Activated T-helper 17 cell treated with anti-CD3 and anti-CD28 coated beads, Interleukin-2, amount 50 U/mL, for 72 hours (primary cell): Measurements from ENCODE around the gene TTC12. TPM values are rescaled to one million over a fixed set of nuclear protein-coding genes. Genes with fewer than 3 reads are reported as not detected.

Experiments used
- ATAC-seq: fragments of 150-1000 bp; cut with Tn5 transposase; replicated peaks from 2 replicates; pipeline ENCODE4 v1.10.0; 2021; ENCODE audit warnings: mild to moderate bottlenecking, moderate library complexity
- H3K27ac Mint-ChIP-seq: one replicate; pipeline ENCODE4 v1.8.0; 2022; ENCODE audit warnings: mixed read lengths
- H3K27me3 Mint-ChIP-seq: one replicate; pipeline ENCODE4 v1.8.0; 2022; ENCODE audit warnings: mixed read lengths
- H3K36me3 Mint-ChIP-seq: one replicate; pipeline ENCODE4 v1.8.0; 2022; ENCODE audit warnings: low read depth, mild to moderate bottlenecking, mixed read lengths
- H3K4me1 Mint-ChIP-seq: one replicate; pipeline ENCODE4 v1.8.0; 2022; ENCODE audit warnings: mixed read lengths
- H3K4me3 Mint-ChIP-seq: one replicate; pipeline ENCODE4 v1.8.0; 2022; ENCODE audit warnings: mild to moderate bottlenecking, mixed read lengths
- H3K9me3 Mint-ChIP-seq: one replicate; pipeline ENCODE4 v1.8.0; 2022; ENCODE audit warnings: mixed read lengths
- total RNA-seq, 2 donors: library from RNA; stranded (reverse); gene quantifications; one replicate each; pipeline ENCODE4 v1.2.3, GENCODE V29; 2022

The TTC12 gene
- total RNA-seq, 2 donors from 2014 or later: 8.5 to 9.8 TPM

DNA sequence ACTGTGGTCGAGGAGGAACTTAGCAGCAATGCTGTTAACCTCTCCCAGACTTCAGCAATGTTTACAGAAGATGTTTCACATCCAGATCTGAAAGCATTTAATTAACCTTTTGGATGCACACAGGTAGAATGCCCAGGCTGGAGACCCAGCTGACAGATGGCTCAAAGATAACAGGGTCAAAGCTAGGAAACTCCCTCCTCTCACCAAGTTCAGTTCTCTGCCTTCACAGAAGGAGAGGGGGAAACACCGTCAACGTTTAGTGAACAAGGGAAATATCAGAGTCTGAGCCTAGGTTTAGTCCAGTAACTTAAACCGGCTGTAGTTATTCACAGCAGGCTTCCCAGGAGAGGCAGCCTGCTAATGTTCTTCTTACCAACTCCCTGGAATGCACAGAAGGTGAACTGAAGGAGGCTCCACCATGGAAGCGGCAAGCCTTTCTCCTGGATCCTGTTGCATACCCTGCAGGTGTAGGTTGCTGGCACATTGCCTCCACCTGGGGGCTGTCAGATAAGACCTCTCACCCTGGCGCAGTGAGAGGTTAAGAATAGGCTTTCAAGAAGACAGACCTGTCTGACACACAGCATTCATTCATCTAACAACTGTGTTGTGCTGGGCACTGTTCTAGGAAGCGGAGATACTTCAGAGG is 49.7 kb downstream of the TTC12 start:
- Mint-ChIP-seq H3K4me3 (no peak overlapping the region), H3K9me3 (no peaks in the 10 kb centered on the region), H3K27ac (no peak overlapping the region), H3K36me3 (peaks cover 68% of the 10 kb centered on the region), H3K27me3 (no peaks in the 10 kb centered on the region), H3K4me1 (peaks cover 5% of the 10 kb centered on the region)
- ATAC-seq: no peak

DNA sequence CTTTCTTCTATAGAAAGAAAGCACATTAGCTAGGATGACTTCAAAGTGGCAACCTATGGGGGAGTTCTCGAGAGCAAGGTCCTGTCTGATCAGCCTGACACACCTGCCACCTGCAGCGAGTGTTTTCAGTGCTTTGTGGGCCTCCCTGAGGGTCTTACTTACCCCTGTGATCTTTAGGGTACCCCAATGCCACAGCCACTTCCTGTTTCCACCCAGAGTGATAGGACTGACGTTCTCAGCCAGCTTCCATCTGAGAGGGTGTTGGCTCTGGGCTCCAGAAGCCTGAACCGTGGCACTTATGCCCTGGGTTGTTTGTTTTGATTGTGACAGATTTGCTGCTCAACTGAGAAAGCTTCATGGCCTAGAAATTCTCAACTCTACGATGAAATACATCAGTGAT is 51.5 kb downstream of the TTC12 start:
- ATAC-seq: no peak
- H3K27ac Mint-ChIP-seq: peak overlapping the region; percentile 25
- H3K4me3 Mint-ChIP-seq: no peak overlapping the region
- H3K9me3 Mint-ChIP-seq: no peaks in the 10 kb centered on the region
- H3K27me3 Mint-ChIP-seq: no peaks in the 10 kb centered on the region
- peaks cover 5% of the 10 kb centered on the region for H3K4me1 Mint-ChIP-seq
- H3K36me3 Mint-ChIP-seq: peaks cover 58% of the 10 kb centered on the region

DNA sequence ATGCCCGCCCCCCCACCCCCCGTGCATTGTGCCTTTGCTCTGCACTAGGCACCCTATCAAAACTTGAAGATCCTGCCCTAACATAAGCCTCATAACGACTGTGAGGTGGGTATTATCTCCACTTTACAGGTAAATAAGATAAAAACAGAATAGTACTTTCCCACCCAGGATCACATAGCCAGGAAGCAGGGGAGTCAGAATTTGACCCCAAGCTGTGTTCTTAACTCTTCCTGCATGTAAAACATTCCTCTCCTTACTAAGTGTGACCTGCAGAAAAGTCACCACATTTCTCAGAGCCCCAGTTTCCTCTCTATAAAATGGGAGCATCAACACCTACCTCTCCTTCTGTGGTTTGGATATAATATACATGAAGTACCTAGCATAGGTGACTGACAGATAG is 55.0 kb downstream of the TTC12 start:
- Mint-ChIP-seq H3K27ac (no peak overlapping the region), H3K36me3 (peaks cover 39% of the 10 kb centered on the region), H3K4me1 (no peaks in the 10 kb centered on the region), H3K9me3 (no peaks in the 10 kb centered on the region), H3K27me3 (no peaks in the 10 kb centered on the region), H3K4me3 (no peak overlapping the region)
- ATAC-seq: no peak

DNA sequence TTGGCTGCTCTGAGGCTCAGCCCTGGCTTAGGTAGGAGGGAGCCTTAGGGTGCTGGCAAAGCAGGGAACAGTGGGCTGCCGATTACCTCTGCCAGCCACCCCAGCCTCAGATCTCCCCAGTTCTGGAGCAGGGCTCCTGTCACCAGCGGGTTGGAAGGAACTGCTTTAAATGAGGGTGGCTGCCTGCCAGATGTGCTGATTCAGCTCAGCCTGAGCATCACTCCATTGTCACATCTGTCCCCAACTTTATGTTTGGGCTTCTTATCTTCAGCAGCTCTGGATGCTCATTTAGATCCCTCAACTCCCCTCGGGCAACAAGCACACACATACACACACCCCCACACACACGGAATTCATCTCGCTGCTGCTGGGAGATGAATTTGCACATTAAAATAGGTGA is 56.3 kb downstream of the TTC12 start:
- Mint-ChIP-seq H3K4me1 (no peaks in the 10 kb centered on the region), H3K36me3 (peaks cover 35% of the 10 kb centered on the region), H3K4me3 (no peak overlapping the region), H3K27me3 (no peaks in the 10 kb centered on the region), H3K9me3 (no peaks in the 10 kb centered on the region), H3K27ac (no peak overlapping the region)
- no peak for ATAC-seq

DNA sequence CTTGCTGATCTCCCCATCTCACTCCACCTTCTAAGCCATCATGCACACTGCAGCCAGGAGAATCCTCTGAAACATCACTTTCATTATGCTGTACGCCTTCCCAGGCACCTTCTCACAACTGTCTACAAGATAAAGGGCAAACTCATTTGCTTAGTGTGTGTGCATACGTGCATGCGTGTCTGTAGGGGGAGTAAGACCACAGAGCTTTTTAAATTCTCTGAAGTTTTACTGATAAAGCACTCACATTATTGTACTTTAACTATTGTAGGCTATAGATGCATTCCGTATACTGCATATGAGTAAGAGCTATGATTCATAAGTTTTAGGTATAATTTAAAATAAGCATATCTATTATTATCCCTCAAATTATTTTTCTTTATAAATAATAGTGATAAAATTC is 57.9 kb downstream of the TTC12 start:
- H3K4me3 Mint-ChIP-seq: no peak overlapping the region
- no peaks in the 10 kb centered on the region for H3K9me3 Mint-ChIP-seq
- no peaks in the 10 kb centered on the region for H3K4me1 Mint-ChIP-seq
- H3K27me3 Mint-ChIP-seq: no peaks in the 10 kb centered on the region
- ATAC-seq: no peak
- peaks cover 34% of the 10 kb centered on the region for H3K36me3 Mint-ChIP-seq
- no peak overlapping the region for H3K27ac Mint-ChIP-seq

DNA sequence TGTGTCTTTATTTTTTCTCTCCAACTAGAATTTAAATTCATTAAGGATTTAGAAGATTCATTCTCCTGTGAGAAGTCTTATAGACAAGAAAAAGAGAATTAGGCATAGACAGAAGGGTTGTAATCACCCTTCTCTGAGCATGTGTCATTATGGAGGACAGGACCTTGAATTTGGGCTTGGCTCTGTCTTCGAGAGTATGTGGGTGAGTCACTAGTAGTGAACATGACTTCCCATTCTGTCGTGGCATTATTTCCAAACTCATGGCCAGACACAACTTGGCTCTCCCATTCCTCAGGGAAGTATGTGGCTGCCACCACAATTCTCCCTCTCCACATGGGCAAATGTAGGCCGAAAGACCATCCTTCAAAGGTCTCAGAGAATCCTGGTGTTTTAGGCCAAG is 58.9 kb downstream of the TTC12 start:
- Mint-ChIP-seq H3K4me1 (no peaks in the 10 kb centered on the region), H3K4me3 (no peak overlapping the region), H3K36me3 (peaks cover 28% of the 10 kb centered on the region), H3K9me3 (no peaks in the 10 kb centered on the region), H3K27ac (no peak overlapping the region), H3K27me3 (no peaks in the 10 kb centered on the region)
- no peak for ATAC-seq

DNA sequence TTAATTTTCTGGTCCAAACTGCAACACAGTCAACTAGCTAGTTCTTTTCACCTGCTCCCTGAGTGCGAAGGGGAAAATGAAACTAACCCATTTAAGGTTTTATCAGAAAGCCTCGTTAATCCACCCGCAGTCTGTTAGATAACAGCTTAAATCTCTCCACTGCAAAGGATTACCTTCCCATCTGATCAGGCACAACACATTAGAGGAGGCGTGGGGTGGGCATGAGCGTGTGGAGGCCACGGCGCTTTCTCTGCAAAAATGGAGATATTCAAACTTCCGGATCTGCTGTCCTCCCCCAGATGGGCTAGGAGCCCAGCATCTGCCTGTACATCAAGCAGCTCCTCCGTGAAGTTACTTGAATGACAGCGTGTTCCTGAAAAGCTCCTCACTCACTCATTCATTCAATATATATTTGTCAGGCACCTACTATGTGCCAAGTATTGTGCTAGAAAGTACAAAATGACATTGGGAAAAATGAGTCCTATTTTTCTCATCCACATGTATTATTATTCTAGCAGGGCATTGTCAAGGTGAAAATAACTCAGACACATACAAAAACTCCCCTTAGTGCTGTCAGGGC is 59.7 kb downstream of the TTC12 start:
- no peaks in the 10 kb centered on the region for H3K9me3 Mint-ChIP-seq
- peaks cover 21% of the 10 kb centered on the region for H3K36me3 Mint-ChIP-seq
- ATAC-seq: no peak
- no peak overlapping the region for H3K27ac Mint-ChIP-seq
- H3K4me3 Mint-ChIP-seq: no peak overlapping the region
- no peaks in the 10 kb centered on the region for H3K4me1 Mint-ChIP-seq
- no peaks in the 10 kb centered on the region for H3K27me3 Mint-ChIP-seq

DNA sequence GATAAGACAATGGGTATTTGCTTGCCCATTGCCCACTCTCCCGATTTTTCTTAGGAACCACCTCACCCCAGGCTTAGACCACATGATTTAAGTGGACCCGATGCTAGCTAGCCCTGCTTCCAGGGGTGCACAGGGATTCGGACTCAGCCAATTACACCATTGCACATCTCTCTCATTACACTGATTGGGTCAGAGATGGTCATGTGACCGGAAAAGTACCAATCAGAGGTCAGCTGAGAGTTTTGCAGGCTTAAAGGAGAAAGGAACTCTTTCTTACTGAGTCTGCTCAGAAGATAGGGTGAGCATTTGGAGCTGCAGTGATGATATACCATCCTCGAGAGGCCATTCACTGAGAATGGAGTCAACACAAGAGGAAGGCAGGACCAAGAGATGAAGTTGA is 61.0 kb downstream of the TTC12 start:
- ATAC-seq: no peak
- Mint-ChIP-seq H3K4me1 (no peaks in the 10 kb centered on the region), H3K4me3 (no peak overlapping the region), H3K27ac (no peak overlapping the region), H3K9me3 (no peaks in the 10 kb centered on the region), H3K27me3 (no peaks in the 10 kb centered on the region), H3K36me3 (peaks cover 16% of the 10 kb centered on the region)

DNA sequence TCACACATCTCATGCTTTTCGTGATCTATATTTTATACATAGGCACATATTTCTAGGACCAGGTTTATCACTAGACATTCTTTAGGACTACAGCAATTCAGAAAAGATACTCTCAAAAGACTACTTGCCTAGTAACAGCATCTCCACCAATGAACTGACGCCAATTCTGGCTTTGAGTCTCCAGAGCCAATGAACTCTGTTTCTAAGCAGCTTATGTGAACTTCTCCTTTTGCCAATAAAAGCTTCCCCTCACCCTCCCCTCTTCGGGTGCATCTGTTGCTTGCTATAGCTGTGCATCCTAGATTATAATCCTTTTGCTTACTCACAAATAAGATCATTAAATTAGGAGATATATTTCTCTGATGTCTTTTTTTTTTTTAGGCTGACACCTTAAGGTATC is 61.8 kb downstream of the TTC12 start:
- no peaks in the 10 kb centered on the region for H3K4me1 Mint-ChIP-seq

DNA sequence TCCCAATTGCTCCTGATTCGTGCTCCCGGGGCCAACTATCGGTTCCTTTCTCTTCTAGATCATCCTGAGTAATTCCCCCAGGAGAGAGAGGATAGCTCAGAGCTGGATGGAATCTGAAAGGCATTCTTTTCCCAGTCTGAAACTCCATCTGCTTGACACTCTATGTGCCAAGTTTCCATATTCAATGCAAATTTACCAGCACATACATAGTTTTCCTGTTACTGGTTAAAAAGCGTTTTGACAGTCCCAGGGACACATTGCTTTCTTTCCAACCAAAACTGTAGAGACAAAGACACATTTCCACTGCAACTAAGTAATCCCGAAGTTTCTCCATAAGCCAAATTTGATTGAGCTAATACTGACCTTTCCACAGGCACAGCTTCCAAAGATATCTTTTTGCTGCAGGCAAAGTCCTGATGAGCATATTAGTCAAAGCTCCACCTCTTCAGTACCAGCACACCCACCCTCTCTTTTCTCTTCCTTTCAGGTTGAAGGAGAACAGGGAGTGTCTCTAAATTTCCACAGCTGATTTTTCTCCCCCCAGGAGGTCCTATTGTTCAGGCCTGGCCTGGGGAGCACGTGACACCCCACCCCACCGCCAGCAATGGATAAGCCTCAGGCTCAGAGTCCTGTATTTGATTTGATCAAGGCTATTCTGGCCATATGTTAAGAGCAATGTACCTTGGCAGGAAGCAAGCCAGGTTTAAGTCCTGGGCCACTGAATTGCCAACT is 63.5 kb downstream of the TTC12 start:
- Mint-ChIP-seq H3K27me3 (no peaks in the 10 kb centered on the region), H3K4me3 (no peak overlapping the region), H3K4me1 (no peaks in the 10 kb centered on the region), H3K9me3 (no peaks in the 10 kb centered on the region), H3K36me3 (peaks cover 14% of the 10 kb centered on the region), H3K27ac (no peak overlapping the region)
- no peak for ATAC-seq

More for the DNA sequence above, 61.8 kb downstream of the TTC12 start:
- H3K4me3 Mint-ChIP-seq: no peak overlapping the region
- peaks cover 21% of the 10 kb centered on the region for H3K36me3 Mint-ChIP-seq
- no peaks in the 10 kb centered on the region for H3K9me3 Mint-ChIP-seq
- H3K27me3 Mint-ChIP-seq: no peaks in the 10 kb centered on the region
- H3K27ac Mint-ChIP-seq: no peak overlapping the region
- no peak for ATAC-seq

DNA sequence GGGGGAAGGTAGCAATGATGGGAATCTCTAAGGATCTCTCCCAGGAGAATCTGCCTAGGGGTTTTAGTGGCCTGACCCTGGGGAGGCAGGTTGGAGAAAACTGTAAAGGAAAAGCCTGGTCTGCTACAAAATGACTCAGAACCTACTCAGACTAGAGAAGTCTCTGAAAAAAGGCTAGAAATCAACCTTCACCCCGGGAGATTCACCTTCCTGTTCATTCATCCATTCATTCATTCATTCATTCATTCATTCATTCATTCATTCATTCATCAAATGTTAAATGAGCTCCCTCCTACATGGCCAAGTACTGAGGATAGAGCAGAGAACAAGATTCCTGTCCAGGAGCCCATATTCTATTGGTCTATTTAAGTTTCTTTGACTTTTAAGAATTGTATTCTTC is 64.3 kb downstream of the TTC12 start:
- Mint-ChIP-seq H3K36me3 (peaks cover 8% of the 10 kb centered on the region), H3K4me3 (no peak overlapping the region), H3K9me3 (no peaks in the 10 kb centered on the region), H3K4me1 (no peaks in the 10 kb centered on the region), H3K27ac (no peak overlapping the region), H3K27me3 (no peaks in the 10 kb centered on the region)
- no peak for ATAC-seq

DNA sequence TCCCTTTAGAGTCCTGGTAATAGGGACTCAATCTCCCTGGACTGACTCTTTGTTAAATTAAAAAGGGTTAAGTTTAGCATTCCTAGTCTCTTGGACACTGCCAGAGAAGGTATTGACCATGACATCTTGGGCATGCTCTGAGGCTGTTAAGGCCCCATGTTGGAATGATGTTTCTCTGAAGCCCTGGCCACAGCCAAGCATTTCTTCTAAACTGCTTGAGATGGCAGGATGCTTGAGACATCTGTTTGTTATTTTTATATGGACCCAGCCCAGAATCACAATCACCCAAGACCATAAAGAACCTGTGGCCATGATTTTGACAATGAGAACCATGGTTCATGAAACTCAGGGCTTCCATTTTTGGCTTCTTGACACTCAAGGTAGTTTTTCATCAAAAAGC is 67.7 kb downstream of the TTC12 start:
- H3K9me3 Mint-ChIP-seq: no peaks in the 10 kb centered on the region
- H3K27ac Mint-ChIP-seq: no peak overlapping the region
- H3K36me3 Mint-ChIP-seq: peaks cover 8% of the 10 kb centered on the region
- H3K4me3 Mint-ChIP-seq: no peak overlapping the region
- H3K4me1 Mint-ChIP-seq: no peaks in the 10 kb centered on the region
- no peak for ATAC-seq
- H3K27me3 Mint-ChIP-seq: peaks cover 3% of the 10 kb centered on the region

DNA sequence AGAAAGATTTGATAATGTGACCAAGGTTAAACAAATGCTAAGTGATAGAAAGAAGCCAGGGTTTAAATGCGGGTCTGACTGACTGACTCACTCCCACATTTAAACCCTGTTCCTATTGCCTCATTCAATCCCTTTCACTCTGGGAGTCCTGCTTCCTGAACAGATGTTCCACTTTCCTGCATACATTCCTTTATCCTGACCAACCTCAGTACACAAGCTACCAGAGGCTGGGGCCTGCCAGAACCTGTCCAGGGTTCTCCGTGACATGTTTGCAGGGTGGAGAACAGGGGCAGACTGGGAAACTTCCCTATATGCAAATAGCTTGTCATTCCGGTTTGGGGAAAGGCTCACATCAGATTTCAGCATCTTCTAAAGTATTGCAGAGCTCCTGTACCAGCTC is 70.2 kb downstream of the TTC12 start:
- H3K27ac Mint-ChIP-seq: no peak overlapping the region
- H3K9me3 Mint-ChIP-seq: no peaks in the 10 kb centered on the region
- H3K27me3 Mint-ChIP-seq: peaks cover 3% of the 10 kb centered on the region
- H3K4me3 Mint-ChIP-seq: no peak overlapping the region
- H3K36me3 Mint-ChIP-seq: peaks cover 8% of the 10 kb centered on the region
- ATAC-seq: no peak
- H3K4me1 Mint-ChIP-seq: no peaks in the 10 kb centered on the region

DNA sequence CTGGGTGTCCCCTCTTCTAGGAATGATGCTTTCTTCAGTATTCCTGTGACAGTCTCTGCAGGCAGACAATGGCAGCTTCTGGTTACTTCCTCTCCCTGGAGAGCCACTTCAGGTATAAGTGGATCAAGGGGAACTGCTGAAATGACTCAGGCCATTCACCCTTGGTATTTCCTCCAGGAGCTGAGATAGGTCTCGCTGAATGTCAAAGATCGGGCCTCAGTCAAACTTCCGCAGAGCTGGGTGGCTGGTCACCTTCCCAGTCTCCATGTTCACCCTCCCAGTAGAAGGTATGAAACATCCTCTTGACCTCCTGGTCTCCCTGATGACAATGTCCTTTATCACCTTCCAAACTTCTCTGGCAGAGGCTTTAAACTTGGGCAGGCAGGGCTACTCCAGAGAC is 71.4 kb downstream of the TTC12 start:
- peaks cover 1% of the 10 kb centered on the region for H3K36me3 Mint-ChIP-seq
- H3K27ac Mint-ChIP-seq: no peak overlapping the region
- no peaks in the 10 kb centered on the region for H3K9me3 Mint-ChIP-seq
- ATAC-seq: no peak
- peaks cover 3% of the 10 kb centered on the region for H3K27me3 Mint-ChIP-seq
- H3K4me3 Mint-ChIP-seq: no peak overlapping the region
- H3K4me1 Mint-ChIP-seq: no peaks in the 10 kb centered on the region

DNA sequence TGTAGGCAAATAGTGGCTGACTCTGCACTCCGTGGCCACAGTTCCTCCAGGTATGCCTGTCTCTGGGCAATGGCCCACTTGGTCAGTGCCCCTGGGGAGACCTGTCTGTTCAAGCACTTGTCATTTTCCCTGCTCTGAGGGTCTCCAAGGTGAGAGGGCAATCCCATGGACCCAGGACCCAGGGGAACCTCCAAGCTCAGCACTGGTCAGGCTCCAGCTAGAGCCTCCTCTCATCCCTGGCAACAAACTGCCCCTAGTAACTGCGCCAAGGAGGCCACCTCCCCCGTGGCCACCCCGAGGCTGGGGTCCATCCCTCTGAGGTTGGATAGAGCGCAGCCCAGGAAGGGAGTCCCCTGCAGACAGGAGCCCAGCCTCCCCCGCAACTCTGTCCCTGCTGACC is 72.5 kb downstream of the TTC12 start:
- Mint-ChIP-seq H3K9me3 (no peaks in the 10 kb centered on the region), H3K36me3 (no peaks in the 10 kb centered on the region), H3K4me1 (no peaks in the 10 kb centered on the region), H3K27ac (no peak overlapping the region), H3K27me3 (peaks cover 3% of the 10 kb centered on the region), H3K4me3 (no peak overlapping the region)
- ATAC-seq: no peak
